Right atrium auricular region (tissue), 2 donors: Measurements from ENCODE around the gene IDE. TPM values are rescaled to one million over a fixed set of nuclear protein-coding genes. Genes with fewer than 3 reads are reported as not detected.

Source experiments
- DNase-seq: peaks from one replicate; pipeline ENCODE4 v3.0.0-alpha.2; 2019; ENCODE audit warnings: low spot score
- H3K27ac ChIP-seq, 2 donors: fragments of 200-600 bp; sonication (generic); 1 replicate in 1 of 2; 2 replicates in 1 of 2; pipeline ENCODE4 v1.5.1; 2016 to 2019
- H3K27me3 ChIP-seq, 2 donors: fragments of 200-600 bp; sonication (generic); one replicate each; pipeline versions ENCODE4 v1.5.1 to v1.6.0; 2017 to 2019
- H3K36me3 ChIP-seq: fragments of 200-600 bp; sonication (generic); one replicate; pipeline ENCODE4 v1.5.1; 2016
- H3K4me1 ChIP-seq, 2 donors: fragments of 200-600 bp; sonication (generic); one replicate each; pipeline versions ENCODE4 v1.5.1 to v1.6.0; 2017 to 2019
- H3K4me3 ChIP-seq, 2 donors: fragments of 200-600 bp; sonication (generic); 1 replicate in 1 of 2; 2 replicates in 1 of 2; pipeline ENCODE4 v1.5.1; 2017 to 2019; ENCODE audit warnings: mild to moderate bottlenecking in 1 of 2, moderate library complexity in 1 of 2
- H3K9me3 ChIP-seq, 2 donors: fragments of 200-600 bp; sonication (generic); one replicate each; pipeline ENCODE4 v1.5.1; 2019
- total RNA-seq, 2 donors: library from RNA; depleted of rRNA; stranded (reverse); fragments of >200 nt; gene quantifications; one replicate each; pipeline ENCODE4 v1.1.0, GENCODE V29; 2016
- TF ChIP-seq, protein P1 (sequence below), 2 donors: fragments of 200-600 bp; sonication (generic); IDR thresholded peaks; one replicate each; pipeline ENCODE4 v1.5.1; 2019; ENCODE audit warnings: antibody characterized with exemption in 2 of 2

Gene IDE
- total RNA-seq = 10 to 100 TPM; 20.3 to 36.0 TPM

DNA sequence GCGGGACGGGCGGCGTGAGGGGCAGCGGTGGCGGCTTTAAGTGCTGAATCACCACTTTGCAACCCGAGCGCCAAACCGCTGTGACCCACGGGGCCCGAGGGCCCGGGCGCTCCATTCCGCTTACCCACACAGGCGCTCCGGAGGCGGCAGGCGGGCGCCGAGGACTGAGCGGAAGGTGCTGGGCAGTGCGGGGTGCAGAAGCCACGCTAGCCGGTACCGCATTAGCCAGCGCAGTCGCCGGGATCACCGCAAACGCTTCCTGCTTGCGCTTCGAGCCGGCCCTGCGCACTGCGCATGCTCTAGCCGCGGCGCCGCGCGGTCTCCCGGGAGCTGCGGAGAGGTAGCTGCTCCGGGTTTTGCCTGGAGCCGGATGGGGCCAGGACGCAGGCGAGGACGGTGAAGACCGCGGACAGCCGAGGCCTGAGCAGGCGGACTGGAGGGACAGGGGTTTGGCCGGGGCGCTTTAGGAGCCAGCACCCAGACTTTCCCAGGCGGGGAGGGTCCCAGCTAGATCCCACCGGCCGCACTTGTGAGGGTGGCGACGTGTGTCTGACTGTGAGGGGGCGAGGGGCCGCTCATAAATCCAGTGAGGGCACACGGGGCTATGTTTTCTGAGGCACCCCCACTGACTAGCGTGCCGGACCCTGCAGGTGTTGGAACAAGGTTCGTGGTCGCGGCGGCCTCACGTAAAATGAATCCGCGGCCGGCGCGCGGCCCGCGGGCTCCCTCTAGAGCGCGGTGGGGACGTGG, at the start of gene IDE:
IDE (minus strand) TSS at position 296 of the 750 bp plus-strand sequence; CDS start at position 222, 74 bp downstream.
- Histone ChIP-seq H3K4me3 (peak within 1 kb of the TSS; percentile 83 to 95), H3K27ac (peak within 1 kb of the TSS; percentile 91 to 93), H3K36me3 (no peaks in the 10 kb centered on the region), H3K9me3 (no peaks in the 10 kb centered on the region), H3K4me1 (peaks cover 0 to 33% of the 10 kb centered on the region in 2 donors), H3K27me3 (no peaks in the 10 kb centered on the region)
- TF ChIP-seq, protein P1, sequence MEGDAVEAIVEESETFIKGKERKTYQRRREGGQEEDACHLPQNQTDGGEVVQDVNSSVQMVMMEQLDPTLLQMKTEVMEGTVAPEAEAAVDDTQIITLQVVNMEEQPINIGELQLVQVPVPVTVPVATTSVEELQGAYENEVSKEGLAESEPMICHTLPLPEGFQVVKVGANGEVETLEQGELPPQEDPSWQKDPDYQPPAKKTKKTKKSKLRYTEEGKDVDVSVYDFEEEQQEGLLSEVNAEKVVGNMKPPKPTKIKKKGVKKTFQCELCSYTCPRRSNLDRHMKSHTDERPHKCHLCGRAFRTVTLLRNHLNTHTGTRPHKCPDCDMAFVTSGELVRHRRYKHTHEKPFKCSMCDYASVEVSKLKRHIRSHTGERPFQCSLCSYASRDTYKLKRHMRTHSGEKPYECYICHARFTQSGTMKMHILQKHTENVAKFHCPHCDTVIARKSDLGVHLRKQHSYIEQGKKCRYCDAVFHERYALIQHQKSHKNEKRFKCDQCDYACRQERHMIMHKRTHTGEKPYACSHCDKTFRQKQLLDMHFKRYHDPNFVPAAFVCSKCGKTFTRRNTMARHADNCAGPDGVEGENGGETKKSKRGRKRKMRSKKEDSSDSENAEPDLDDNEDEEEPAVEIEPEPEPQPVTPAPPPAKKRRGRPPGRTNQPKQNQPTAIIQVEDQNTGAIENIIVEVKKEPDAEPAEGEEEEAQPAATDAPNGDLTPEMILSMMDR (IDR thresholded peaks at IDR 0.05) = peak; percentile 61 to 89
- peak; percentile 86 for DNase-seq

DNA sequence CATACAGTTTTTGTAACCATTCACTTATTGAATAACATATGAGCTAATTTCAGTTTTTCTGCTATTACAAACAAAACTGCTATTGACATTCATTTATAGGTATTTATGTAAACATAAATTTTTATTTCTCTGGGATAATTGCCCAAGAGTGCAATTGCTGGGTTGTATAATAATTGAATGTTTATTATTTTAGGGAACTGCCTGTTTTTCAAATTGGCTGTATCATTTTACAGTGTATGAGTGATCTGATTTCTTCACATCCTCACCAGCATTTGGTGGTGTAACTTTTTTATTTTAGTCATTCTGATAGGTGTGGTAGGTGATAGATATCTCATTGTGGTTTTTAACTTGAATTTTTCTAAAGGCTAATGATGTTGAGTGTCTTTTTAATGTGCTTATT, 45.5 kb upstream of the IDE start:
- Histone ChIP-seq H3K4me3 (no peak overlapping the region), H3K4me1 (no peaks in the 10 kb centered on the region), H3K36me3 (no peaks in the 10 kb centered on the region), H3K27me3 (no peaks in the 10 kb centered on the region), H3K27ac (no peak overlapping the region), H3K9me3 (no peaks in the 10 kb centered on the region)
- no peak for DNase-seq
- TF ChIP-seq, protein P1 (IDR thresholded peaks at IDR 0.05) = no peak

DNA sequence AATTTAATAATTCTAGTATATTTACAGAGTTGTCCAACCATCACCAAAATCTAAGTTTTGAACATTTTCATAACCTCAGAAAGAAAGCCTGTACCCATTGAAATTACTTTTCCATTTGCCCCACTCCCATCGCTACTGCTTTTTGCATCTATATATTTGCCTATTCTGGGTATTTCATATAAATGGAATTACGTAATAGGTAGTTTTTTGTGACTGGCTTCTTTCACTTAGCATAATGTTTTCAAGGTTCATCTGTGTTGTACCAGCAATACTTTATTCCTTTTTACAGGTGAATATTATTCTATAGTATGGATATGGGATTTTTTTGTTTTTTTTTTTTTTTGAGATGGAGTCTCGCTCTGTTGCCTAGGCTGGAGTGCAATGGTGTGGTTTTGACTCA, 41.6 kb upstream of the IDE start:
- Histone ChIP-seq H3K36me3 (no peaks in the 10 kb centered on the region), H3K4me3 (no peak overlapping the region), H3K27me3 (no peaks in the 10 kb centered on the region), H3K4me1 (no peaks in the 10 kb centered on the region), H3K27ac (no peak overlapping the region), H3K9me3 (no peaks in the 10 kb centered on the region)
- TF ChIP-seq, protein P1 (IDR thresholded peaks at IDR 0.05) = no peak
- no peak for DNase-seq

DNA sequence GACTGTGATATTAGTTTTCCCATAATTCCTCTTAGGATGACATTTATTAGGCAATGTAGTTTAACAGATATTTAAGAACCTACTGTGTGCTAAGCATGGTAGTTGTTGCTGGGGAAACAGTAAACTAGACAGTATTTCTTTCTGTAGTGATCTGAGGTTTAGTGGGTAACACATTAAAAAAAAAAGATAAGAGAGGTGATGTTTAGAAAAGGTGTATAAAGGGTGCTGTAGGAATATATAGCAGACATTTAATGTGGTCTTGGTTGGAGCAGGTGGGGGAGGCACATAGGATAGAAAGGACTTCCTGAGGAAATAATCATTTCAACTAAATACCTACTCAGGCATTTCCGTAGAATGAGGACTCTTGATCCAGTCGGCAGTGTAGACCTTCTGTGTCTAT, 30.9 kb upstream of the IDE start:
- Histone ChIP-seq H3K27ac (no peak overlapping the region), H3K27me3 (no peaks in the 10 kb centered on the region), H3K36me3 (no peaks in the 10 kb centered on the region), H3K4me3 (no peak overlapping the region), H3K4me1 (no peaks in the 10 kb centered on the region), H3K9me3 (no peaks in the 10 kb centered on the region)
- no peak for DNase-seq
- TF ChIP-seq, protein P1 (IDR thresholded peaks at IDR 0.05) = no peak

DNA sequence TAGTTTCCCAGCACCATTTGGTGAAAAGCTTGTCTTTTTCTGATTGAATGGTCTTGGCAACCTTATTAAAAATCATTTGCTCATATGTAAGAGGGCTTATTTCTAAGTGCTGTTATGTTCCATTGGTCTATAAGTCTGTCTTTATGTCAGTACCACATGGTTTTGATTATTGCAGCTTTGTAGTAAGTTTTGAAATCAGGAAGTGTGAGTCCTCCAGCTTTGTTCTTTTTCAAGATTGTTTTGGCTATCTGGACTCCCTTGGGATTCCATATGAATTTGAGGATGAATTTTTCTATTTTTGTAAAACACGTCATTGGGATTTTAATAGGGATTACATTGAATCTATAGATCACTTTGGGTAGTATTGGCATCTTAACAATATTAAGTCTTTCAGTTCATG, 24.4 kb upstream of the IDE start:
- DNase-seq = no peak
- no peaks in the 10 kb centered on the region for H3K27me3 ChIP-seq
- no peak overlapping the region for H3K27ac ChIP-seq
- TF ChIP-seq, protein P1 (IDR thresholded peaks at IDR 0.05) = no peak
- peaks cover 0 to 4% of the 10 kb centered on the region in 2 donors for H3K4me1 ChIP-seq
- H3K36me3 ChIP-seq = no peaks in the 10 kb centered on the region
- H3K4me3 ChIP-seq = no peak overlapping the region
- no peaks in the 10 kb centered on the region for H3K9me3 ChIP-seq

DNA sequence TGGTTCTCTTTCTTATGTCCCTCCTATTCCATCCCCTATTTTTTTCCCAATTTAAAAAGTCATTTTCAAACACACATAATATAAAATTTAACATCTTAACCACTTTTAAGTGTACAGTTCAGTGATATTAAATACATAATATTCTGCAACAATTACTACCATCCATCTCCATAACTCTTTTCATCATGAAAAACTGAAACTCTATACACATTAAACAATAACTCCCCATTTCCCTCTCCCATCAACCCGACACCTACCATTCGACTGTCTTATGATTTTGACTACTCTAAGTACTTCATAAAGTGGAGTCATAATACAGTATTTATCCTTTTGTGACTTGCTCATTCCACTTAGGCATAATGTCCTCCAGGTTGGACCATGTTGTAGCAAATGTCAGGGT, 21.6 kb upstream of the IDE start:
- TF ChIP-seq, protein P1 (IDR thresholded peaks at IDR 0.05) = no peak
- Histone ChIP-seq H3K27me3 (no peaks in the 10 kb centered on the region), H3K27ac (no peak overlapping the region), H3K9me3 (no peaks in the 10 kb centered on the region), H3K4me3 (no peak overlapping the region), H3K4me1 (peaks cover 0 to 25% of the 10 kb centered on the region in 2 donors), H3K36me3 (no peaks in the 10 kb centered on the region)
- no peak for DNase-seq
